Hematopoietic multipotent progenitor cell (in vitro differentiated cells): ENCODE results near the gene CCDC134. TPM values are rescaled to one million over a fixed set of nuclear protein-coding genes. Genes with fewer than 3 reads are reported as not detected.
"Not testable (repeated sequence)": the region's sequence is repeated elsewhere in the genome, so short reads cannot be mapped to it uniquely, and the experiment has no call there.

Experiments
- DNase-seq, 3 donors: peaks; one replicate each; pipeline ENCODE4 v3.0.0-alpha.2; 2011 to 2015; ENCODE audit warnings: low read depth in 2 of 3, low spot score in 2 of 3
- total RNA-seq: library from RNA; depleted of rRNA; stranded (reverse); fragments of >200 nt; gene quantifications from one replicate; pipeline ENCODE4 v1.2.3, GENCODE V29; 2012

Gene CCDC134
- total RNA-seq, 1 donor, result 15.9 TPM

DNA sequence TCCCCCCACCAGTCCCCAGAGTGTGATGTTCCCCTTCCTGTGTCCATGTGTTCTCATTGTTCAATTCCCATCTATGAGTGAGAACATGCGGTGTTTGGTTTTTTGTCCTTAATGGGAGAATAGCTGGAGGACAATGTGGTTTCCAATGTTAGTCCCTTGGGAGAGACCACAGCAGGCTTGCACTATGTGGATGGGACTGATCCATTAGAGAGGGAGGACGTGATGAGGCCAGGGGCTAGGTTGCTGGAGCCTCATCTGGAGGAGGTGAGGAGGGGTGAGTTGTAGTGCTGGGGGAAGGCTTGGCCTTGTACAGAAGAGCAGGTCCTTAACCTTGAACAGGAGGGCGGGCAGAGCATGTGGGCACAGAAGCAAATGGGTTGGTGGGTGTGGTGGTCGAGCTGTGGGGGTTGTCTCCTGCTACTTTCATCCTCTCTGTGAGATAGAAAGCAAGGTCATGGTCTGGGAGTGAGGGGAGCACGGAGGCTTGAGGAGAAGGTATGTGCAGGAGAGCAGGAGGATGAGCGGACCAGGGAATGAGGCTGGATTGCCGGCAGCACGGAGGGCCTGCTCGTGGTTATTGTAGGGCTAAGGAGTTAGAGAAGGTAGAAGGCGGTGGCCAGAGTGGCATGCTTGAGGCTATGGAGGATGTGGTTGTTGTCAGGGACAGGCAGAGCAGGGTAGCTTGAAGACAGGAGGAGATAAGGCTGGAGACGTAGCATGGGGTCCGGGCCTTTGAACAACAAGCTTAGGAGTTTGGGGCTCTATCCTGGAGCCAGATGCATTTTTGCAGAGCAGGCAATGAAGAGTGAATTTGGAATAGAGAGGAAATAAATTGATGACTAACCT is 21.2 kb downstream of the CCDC134 start:
- DNase-seq, result no peak

DNA sequence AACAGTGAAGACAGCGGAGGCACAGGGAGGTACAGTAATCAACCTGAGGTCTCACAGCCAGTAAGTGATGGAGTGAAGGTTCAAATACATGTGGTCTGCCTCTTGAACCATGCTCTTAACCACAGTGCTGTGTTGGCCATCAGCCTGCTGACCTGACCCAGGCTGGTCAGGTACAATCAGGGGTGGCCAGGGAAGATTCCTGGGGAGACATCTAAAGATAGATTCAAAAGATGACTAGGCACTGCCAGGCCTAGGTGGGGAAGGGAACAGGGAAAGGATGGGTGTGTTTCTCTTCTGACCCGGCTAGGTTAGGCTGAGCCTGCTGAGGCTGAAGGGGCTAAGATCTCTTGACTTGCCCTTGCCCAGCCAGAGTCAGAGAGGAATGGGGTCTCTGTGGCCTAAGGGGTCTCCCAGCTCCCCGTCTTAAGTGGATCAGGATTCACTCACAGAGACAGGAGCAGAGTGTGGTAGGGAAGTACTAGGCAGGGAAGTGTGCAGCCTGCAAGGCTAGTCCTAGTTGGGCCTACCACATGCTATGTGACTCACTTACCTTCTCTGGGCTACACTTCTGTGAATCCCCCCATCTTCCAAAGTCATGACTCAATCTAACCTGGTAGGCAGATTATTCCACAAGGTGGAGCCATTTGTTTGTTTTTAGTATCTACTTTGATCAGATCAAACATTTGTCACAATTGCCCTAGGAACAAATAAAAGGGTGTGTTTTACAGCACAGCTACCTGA is 22.0 kb downstream of the CCDC134 start:
- DNase-seq, result peak in 2 of 3 donors; percentile 75 to 86

DNA sequence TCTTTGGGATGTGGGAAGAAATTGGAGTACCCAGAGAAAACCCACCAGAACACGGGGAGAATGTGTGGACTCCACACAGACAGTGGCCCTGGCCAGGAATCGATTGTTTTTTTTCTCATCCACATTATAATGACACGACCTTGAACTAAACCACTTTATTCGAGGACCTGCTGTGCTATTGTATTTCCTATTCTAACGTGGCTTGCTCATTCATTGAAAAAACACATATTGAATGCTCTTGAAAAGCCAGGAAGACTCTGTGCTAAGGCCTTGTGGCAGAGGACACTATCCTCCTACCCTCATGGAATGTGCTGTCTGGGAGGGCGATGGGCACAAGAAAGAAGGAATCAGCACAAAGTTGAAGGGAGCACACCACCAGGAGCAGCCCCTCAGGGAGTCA is 23.3 kb downstream of the CCDC134 start:
- no peak for DNase-seq

DNA sequence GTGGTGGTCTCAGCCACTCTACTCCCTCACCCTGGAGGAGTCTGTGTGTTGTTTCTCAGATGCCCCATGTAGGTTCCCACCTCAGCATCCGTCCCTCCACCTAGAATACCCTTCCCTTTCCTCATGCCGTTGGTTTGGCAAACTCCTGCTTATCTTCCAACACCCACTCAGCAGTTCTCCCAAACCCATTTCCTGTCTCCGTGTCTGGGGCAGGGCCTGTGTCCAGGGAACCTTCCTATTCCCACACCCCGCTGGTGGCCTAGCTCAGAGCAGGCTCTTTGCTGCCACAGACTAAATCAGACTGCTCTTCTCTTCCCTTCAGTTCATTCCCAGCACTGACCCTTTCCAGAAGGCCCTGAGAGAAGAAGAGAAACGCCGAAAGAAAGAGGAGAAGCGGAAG is 24.9 kb downstream of the CCDC134 start:
- no peak for DNase-seq

DNA sequence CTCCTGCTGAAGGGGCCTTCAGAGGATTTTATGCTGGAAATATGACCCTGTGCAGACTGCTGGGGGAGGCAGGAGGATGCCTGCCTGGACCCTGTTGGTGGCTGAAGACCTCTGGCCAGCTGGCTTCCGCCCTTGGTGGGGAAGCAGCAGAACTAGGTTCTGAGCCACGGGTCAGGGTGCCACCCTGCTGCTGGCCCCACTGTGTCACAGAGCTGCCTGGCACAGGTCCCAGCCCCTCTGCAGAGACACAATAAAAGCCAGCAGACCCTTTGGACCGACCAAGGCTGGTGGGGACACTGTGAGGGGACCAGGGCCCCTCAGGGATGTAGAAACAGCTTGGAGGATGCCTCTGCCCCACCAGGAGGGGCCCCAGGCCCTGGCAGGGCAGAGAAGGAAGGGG is 25.5 kb downstream of the CCDC134 start:
- DNase-seq, result no peak

DNA sequence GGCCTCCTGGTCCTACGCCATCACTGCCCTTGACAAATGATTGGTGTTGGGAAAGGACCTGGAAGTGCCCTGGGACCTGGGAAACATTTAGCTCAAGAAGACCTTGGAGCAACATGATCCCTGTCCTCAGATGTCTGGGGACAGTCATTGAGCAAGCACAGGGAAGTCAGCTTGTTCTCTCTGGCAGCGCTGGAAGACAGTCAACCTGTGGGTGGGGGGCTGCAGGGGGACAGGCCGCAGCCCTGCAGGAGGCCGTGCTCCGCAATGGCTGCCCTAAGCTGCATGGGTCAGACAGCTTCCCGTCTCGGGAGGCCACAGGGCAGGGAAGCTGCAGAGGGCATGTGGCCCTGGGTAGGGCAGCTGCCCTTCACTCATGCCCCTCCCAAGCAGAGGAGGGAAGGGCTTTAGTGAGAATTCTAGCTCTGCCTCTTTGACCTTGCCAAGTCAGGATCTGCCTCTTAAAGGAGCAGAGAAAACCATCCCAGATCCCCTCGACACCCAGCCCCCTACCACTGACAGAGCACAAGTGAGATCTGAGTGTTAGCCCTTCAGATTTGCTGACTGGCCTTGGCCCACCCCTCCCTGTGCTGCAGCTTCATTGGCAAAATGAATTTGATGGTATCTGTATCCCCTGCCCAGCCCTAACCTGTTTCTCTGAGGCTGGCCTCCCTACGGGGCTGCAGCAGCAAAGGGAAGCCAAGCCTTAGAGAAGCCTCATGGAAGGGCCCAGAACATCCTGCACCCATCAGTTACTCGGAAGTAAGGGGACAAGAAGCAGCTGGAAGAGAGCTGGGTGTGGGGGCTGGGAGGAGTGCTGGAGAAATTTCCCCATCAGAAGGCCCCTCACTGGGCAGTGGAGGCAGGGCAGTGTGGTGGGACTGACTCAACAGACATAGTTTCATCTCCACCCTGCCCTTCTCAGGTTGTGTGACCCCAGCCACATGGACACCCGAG is 26.2 kb downstream of the CCDC134 start:
- no peak for DNase-seq

DNA sequence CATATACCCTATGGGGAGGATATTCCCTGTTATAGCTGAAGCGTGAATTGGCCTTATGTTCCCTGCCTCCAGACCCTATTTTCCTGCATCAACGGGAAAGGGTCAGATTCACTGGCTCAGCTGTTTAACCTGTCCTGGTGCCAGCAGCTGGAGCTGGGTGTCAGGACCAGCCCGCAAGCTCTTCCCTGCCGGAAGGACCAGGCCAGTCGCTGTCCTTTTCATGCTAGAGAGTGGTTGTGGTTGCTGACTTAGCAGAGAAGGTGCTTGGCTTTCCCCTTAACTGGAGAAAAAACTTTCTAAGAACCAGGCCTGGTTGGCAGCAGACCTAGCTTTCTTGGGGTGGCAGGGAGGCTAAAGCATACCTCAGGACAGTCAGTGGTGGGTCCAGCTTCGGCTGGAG is 27.2 kb downstream of the CCDC134 start:
- DNase-seq, result no peak

DNA sequence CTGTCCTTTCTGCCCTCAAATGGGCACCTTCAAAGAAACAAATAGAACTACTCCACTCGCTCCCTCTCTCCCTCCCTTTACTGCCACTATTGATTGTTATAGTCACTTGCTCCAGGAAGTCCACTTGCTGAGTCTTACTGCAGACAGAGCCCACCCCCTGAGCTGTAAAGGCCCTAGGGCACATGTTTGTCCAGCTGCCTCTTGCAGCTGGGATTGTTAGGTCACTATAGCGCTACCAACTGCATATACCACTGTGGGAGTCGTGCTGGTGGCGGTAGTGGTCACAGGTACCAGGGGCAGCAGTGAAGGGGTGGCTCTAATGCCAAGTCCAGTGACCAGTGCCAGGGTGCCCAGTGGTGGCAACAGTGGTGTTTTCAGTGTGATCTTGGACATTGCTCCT is 28.0 kb downstream of the CCDC134 start:
- DNase-seq, result no peak

DNA sequence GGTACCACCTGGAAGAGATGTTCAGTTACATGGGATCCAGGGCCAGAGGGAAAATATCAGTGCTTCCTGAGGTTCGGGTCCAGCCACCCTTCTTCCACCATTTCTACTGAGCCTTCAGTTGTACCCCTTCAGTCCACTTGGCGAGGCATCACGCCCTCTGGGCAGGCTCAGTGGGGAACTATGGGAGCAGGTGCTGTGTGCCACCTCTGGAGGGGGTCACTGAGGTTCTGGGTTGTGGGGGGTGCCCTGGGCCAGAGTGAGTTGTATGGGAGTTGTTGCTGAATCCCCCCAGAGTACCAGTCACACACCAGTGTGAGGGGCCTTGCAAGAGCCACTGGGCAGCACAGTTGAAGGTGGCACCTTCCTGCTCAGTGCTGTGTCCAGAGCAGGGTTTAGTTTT is 29.7 kb downstream of the CCDC134 start:
- DNase-seq, result peak in 2 of 3 donors; percentile 48 to 76

DNA sequence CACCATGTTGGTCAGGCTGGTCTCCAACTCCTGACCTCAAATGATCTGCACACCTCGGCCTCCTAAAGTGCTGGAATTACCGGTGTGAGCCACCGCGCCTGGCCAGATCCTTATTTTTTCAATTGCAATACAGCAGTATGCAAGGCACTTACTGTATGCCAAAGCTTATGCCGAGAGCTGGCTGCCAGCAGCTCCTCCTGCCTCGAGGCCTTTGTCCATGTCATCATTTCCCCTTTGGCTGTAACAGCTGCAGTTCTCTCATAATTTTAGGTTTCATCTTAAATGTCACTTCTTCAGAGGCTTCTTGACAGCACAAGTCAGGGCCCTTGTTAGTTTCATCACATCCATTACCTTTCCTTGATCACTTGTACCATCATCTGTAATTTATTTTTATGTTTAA is 30.9 kb downstream of the CCDC134 start:
- peak in 2 of 3 donors; percentile 40 to 66 for DNase-seq

DNA sequence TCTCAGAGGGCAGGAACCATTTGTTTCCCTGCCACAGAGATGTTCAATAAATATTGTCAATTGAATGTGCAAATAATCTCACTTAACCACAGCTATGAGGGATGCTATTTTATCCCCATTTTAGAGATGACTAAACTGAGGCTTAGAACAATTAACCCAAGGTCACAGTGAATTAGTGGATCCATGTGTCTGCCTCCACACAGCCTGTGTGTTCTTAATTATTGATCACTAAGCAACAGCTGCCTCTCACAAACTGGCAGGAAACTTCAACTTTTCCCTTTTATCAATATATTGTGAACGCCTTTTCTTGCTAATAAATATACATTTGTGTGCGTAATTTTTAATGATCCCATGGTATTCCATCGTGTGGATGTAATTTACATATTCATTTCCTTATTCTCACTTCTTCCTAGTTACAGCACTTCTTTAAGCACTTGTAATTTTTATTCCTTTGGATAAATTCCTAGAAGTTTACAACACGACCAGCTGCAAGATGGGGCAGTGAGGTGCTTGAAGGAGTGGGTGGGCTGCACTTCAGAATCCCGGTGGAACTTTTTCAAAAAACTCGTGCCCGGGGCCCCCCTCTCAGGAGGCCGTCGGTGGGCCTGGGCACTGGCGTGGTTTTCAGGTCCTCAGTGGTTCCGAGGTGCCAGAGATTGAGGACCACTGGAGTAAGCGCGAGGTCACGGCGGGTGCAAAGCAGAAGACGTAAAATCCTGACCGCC is 31.5 kb downstream of the CCDC134 start:
- no peak for DNase-seq

DNA sequence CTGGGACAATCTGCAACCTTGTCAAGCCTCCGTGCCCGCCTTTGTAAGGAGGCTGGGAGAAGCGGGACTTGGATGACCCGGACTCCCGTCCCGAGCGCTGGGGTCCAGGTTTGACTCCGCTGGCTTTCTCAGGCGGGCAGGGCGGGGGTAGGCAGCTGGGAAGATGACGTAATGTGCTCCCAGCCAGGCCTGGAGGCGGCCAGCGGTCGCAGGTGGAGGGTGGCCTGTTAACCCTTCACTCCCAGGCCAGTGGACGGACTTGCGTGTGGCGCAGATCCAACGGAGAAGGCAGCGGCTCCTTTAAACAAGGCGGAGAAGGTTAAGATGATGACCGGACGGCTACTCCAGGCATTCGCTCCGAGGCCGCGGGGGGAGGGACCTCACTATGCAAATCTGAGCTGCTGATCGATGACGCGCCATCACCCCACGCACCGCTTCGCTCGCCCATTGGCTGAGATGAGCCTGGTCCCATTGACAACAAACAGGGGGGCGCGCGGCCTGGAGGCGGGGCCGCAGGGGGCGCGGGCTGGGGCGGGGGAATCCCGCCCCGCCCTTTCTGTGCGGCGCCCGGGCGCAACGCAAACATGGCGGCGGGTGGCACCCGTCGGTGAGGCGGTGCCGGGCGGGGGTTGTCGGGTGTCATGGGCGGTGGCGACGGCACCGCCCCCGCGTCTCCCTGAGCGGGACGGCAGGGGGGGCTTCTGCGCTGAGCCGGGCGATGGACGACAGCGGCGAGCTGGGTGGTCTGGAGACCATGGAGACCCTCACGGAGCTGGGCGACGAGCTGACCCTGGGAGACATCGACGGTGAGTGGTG is 32.3 kb downstream of the CCDC134 start, which contains the start of gene SREBF2:
Gene SREBF2, plus strand, starts transcription at position 553 of the 816 bp plus-strand sequence. Its CDS starts 166 bp downstream, at position 719.
- DNase-seq, result peak; percentile 93 to 100 (median 99)

DNA sequence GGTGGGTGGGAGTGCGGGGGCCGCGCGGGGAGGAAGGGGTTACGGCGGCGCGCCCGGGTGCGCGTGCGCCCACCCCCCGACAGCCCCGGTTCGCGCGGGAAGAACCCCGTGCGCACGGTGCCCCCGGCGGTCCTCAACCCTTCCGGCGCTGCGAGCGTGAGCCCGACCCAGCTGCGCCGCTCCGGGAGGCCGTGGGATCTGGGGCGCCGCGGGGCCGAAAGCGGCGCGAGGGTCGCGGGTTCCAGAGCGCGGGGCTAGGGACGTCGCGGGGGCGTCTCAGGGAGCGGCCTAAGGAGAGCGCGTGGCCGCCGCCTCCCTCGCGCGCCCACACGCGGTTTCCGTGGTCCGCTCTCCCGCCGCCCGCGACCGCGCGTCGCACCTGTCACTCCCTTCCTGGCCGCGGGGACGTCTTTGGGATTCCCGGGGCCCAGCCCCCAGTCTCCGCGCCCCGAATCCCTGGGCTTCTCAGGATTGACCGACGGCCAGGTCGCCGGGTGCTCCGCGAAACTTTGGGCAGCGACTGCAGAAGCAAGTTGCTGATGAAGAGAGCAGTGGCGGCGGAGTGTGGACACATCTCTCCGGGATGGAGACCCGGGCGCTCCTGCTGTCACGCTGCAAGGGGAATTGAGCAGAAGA is 33.0 kb downstream of the CCDC134 start:
- peak in 2 of 3 donors; percentile 19 to 48 for DNase-seq

DNA sequence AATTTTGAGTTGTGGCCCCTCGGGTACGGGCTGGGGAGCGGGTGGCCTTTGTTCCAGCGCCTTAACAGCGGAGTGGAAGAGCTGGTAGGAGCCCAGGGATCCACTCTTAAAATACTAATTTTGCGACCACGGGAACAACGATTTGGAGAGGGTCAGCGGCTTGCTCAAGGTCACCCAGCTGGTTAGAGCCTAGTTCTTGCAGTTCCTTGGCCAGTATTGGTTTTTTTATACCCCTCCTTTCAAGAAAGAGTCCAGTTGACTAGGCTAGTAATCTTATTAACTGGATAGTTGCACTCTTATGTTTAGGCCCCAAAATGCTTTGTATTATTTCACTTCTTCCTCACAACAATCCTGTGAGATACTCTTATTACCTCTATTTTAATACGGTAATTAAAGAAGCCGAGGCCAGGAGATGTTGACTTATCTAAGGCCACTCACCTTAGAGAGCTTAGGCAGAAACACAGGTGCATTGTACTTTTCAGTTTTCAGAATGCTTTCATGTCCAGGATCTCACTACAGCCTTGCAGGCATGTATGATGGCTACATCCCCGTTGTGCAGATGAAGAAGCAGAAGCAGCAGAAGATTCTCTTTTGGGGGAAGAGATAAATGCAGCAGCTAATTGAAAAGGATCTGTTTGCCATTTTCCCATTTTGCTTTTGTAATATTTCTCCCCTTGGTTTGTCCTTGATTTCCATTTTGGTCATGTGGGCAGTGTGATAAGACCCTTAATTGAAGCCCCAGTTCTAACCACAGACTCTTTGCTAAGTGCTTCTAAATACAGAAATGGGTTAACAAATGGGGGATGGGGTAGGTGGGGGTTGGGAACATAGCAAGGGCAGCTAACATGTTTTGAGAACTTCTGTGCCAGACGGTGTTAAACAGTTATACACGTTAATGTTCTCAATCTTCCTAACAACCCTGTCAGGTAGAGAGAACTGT is 33.8 kb downstream of the CCDC134 start:
- no peak for DNase-seq

DNA sequence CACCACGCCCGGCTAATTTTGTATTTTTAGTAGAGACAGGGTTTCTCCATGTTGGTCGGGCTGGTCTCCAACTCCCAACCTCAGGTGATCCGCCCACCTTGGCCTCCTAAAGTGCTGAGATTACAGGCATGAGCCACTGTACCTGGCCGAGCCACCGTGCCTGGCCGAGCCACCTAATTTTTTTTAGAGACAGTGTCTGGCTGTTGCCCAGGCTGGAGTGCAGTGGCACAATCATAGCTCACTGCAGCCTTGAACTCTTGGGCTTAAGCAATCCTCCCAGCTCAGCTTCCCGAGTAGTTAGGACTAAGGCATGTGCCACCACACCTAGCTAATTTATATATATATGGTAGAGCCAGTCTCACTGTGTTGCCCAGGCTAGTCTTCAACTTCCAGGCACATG is 35.0 kb downstream of the CCDC134 start:
- DNase-seq, result not testable (repeated sequence)

DNA sequence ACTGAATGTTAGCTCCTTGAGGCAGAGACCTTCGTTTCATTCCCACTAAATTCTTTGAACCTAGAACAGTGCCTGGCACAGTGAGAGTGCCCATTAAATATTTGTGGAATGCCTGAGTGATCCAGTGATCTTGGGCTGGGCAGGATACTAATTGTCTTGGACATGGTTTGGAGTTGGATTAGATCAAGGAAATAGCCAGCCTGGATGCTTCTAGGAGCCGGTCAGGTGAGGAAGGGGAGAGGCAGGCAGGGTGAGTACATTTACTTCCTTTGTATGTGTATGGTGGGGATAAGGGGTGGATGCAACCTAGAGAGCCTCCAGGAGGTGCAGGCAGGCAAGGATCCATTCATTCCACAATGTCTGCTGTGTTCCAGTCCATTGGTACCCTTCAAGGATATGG is 36.1 kb downstream of the CCDC134 start:
- DNase-seq, result no peak

DNA sequence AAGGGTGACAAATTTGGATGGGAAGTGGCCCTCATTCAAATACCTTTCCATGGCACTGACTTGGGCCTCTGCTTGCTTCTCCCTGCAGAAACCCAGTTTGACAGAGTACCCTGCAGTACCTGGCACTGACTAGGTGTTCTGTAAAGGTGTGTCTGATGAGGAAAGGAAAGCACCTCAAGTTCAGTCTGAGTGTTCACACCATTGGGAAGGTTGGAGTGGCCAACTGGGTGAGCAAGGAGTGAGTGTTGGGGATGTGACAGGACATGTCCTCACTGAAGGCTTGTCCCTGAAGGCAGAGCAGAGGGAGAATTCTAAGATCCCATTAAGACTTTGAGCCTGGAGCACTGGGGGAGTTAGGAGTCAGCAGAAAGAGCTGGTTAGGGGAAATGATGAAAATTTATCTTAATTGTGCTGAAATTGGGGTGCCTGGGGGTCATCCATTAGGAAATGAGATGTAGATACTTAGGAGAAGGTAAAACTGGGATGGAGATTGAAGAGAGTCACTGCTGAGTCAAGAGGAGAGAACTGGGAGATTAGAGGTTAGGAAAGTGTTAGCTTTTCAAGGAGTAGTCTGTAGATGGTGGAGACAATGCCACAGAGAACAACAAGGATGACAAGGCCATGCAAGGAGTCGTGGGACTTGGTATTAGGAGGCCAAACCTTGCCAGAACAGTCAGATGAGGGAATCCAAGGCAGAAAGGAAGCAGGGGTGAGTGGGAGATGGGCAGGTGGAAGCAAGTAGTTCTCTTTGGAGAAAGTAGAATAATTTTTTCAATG is 38.6 kb downstream of the CCDC134 start:
- DNase-seq, result no peak
